ENCODE data around the gene MICAL2.

The MICAL2 gene

DNA sequence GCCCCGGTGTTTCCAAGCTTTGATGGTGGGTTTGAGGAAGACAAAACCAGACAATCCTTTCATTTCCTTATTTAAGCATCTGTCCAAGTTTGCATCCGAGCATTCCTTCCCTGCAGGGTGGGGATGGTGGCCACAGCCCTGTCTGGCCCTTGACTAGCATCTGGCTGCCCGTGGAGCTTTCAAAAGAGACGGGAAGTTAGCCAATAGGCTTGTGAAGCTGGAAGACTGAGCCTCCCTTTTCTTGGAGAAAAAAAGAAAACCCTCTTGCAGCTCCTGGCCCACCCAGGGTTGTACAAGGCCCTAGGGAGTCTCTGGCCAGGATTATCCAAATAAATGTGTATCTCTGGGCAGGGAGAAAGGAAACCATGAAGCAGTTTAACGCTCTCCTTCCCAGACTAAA lies 60.6 kb downstream of the MICAL2 start:
- DNase-seq (ENCODE audit: low spot score): peak; percentile 85

GRCh38 chr11:12171921-12172320 lies 61.5 kb downstream of the MICAL2 start:
- no peak for DNase-seq (ENCODE audit: low spot score)

- no peak for DNase-seq (ENCODE audit: low spot score)
Measured at GRCh38 chr11:12172493-12173013, 62.2 kb downstream of the MICAL2 start.

DNA sequence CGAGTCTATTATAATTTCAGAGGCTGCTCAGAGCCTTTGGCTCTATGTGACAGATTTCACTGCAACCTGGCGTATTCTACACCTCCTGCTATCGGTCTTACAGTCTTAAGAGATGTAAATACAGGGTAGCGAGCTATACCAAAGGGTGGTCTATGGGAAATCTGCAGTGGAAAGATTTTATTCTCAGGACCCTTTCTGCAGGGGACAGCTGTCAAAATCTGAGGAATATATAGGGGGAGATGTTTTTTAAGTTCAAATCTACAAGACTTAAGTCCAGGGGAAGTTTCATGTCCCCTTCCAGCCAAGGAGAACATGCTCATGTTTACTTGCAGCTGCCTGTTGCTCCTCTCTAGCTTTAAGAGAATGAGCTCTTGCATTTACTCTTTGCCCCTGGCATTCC lies 62.7 kb downstream of the MICAL2 start:
- no peak for DNase-seq (ENCODE audit: low spot score)

GRCh38 chr11:12174128-12174476 lies 63.7 kb downstream of the MICAL2 start:
- no peak for DNase-seq (ENCODE audit: low spot score)

- no peak for DNase-seq (ENCODE audit: low spot score)
Measured at GRCh38 chr11:12174477-12175143, 64.2 kb downstream of the MICAL2 start.

- DNase-seq (ENCODE audit: low spot score): peak; percentile 84
Measured at GRCh38 chr11:12175694-12176241, 65.4 kb downstream of the MICAL2 start.

DNA sequence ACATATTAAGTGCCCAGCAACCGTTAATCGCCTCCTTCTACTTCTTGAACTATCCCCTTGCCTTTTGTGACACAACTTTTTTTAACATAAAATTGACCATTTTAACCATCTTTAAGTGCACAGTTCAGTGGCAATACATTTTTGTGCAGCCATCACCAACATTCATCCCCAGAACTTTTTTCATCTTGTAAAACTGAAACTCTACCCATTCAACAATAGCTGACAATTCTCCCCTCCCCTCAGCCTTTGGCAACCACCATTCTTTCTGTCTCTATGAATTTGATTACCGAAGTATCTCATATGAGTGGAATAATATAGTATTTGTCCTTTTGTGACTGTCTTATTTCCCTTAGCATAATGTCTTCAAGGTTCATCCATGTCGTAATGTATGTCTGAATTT lies 66.0 kb downstream of the MICAL2 start:
- no peak for DNase-seq (ENCODE audit: low spot score)

DNA sequence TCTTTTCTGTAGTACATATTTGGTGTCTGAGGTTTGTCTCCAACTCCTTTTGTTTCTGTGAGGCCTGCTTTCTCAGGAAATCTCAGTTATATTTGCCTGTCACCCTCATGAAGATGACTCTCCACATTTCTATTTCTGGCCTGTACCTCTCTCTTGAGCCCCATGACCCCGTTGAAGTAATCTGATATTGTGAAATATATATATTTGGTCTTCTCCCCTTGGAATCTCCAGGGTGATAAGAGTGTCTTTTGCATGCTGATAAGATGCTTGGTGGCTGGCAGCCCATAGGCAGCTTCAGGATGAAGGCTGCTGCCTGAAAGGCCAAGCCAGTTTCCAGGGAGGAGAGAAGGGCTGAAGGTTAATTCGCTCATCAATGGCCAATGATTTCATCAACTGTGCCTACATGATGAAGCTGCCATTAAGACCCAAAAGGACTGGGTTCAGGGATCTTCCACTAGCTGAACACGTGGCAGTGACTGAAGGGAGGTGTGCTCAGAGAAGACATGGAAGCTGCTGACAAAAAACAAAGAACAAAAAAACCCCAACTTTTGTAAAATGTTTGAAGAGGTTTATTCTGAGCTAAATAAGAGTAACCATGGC lies 67.4 kb downstream of the MICAL2 start:
- no peak for DNase-seq (ENCODE audit: low spot score)

DNA sequence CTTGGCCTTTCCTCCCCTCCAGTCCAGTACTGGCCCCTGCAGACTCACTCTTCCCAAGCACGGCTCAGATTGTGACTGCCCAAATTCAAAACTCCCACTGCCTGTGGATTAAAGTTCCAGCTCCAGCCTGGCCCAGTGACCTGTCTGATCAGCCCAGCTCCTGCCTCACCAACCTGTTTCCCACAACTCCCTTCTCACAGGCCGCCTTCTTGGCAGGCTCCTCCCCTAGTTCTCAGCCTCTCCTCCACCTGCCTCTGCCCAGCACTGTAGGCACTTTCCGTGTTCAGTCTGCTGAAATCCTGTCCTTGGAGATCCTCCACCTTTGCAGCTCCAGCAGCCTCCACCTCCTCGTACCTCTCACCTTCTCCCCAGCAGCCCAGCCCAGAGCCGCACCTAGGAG lies 68.6 kb downstream of the MICAL2 start:
- DNase-seq (ENCODE audit: low spot score): no peak

GRCh38 chr11:12179531-12179930 lies 69.1 kb downstream of the MICAL2 start:
- DNase-seq (ENCODE audit: low spot score): no peak

DNA sequence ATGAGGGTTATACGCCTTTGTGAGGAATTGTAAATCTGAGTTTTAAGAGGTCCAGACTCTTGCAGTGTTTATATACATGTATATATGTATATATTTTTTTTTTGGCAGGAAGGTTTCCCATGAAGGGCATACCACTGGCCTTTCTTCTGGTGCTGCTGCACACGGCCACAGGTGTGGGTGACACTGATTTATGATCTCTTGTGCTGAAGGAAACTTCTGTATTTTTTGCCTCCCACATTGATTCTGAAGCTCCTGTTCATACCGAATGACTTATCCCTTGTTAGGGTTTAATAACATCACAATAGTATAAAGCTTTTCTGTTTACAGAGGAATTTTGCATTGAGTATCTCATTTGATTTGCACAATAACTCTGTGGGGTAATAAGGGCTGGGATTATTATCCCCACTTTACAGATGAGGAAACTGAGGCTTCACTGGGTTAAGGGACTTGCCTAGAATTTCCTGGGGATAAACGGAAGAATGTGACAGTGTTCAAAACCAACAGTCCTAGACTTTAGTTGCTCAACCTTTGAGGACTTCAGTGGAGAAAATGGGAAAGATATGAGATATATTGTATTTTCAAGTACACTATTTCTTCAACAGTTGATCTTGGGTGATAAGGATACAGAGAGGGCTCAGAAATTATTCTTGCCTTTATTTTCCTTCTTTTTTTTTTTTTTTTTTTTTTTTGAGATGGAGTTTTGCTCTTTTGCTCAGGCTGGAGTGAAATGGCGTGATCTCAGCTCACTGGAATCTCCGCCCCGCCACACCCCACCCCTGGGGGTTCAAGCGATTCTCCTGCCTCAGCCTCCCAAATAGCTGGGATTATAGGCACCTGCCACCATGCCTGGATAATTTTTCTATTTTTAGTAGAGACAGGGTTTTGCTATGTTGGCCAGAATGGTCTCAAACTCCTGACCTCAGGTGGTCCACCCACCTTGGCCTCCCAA lies 70.1 kb downstream of the MICAL2 start:
- DNase-seq (ENCODE audit: low spot score): no peak

DNA sequence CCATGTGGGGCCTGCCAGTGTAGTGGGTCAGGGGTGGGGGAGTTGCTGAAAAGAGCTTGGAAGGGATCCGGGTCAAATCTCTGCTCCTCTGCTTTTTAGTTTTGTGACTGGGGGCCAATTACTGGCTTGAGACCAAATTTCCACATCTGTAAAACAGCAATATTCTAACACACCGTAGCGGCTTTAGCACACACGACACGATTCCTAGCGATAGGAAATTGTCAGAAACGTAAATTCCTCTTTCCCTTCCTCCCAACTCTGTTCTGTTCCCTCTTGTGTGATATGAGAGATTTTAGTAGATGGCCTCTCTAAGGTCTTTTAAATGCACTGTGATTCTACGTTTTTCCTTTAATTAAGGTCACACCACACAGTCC lies 71.9 kb downstream of the MICAL2 start:
- DNase-seq (ENCODE audit: low spot score): no peak

- DNase-seq (ENCODE audit: low spot score): peak; percentile 95
Measured at GRCh38 chr11:12182676-12183541, 72.5 kb downstream of the MICAL2 start.

- DNase-seq (ENCODE audit: low spot score): no peak
Measured at GRCh38 chr11:12183827-12184620, 73.6 kb downstream of the MICAL2 start.

DNA sequence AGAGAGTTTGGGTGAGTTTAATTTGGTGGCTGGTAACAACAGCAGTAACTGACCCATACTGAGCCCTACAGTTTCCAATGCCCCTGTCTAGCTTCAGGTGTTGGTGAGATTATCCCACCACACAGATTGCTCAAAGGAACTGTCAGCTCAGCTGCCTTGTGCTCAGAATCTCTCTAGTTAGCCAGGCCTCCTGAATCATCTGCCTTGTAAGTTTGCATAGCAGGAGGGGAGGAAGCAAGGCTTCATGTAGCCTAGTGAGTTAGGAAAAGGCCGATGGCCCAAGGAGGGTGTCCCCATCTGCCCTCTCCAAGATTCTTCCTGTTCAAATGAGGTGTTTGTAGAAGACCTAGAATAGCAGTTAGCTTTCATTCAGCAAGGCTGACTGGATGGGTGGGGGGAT lies 74.3 kb downstream of the MICAL2 start:
- DNase-seq (ENCODE audit: low spot score): no peak

- no peak for DNase-seq (ENCODE audit: low spot score)
Measured at GRCh38 chr11:12185106-12185690, 74.8 kb downstream of the MICAL2 start.

DNA sequence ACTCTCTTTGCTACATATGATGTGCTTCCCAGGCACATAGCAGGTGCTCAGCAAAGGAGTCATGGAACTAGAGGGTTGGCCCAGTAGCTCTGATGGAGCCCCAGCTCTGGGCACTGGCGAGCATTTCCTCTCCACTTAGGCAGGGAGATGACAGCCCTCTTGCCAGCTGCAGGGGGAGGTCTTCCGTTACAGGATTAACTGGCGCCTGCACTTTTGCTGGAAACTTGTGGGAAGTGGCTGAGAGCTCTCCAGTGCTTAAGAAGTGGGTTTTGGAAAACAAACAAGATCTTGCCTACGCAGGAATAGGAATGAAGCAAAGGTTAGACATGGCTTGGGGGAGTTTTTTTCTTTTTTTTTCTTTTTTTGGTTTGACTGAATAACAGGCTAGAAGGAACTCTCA lies 75.5 kb downstream of the MICAL2 start:
- DNase-seq (ENCODE audit: low spot score): no peak

DNA sequence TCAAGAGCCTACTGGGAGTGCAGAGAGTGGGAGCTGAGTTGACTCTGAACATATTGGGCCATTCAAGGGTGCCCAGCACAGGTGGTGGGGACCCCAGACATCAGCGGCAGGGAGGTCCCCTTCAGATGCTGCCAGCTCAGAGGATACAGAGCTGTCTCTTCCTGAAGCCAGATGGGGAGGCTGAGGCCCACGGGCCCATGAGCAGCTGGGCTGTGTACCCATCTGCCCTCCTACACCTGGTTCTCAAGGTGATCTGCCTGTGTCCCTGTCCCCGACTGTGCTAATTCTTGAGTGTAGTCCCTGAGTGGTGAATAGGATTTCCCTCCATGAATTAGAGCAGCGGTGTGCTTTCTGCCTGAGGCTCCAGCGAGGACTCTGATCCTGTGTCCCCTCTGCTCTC lies 76.3 kb downstream of the MICAL2 start:
- DNase-seq (ENCODE audit: low spot score): no peak

GRCh38 chr11:12187399-12187798 lies 77.0 kb downstream of the MICAL2 start:
- no peak for DNase-seq (ENCODE audit: low spot score)
